ENCODE results near the gene ZNF497.

The ZNF497 gene

DNA sequence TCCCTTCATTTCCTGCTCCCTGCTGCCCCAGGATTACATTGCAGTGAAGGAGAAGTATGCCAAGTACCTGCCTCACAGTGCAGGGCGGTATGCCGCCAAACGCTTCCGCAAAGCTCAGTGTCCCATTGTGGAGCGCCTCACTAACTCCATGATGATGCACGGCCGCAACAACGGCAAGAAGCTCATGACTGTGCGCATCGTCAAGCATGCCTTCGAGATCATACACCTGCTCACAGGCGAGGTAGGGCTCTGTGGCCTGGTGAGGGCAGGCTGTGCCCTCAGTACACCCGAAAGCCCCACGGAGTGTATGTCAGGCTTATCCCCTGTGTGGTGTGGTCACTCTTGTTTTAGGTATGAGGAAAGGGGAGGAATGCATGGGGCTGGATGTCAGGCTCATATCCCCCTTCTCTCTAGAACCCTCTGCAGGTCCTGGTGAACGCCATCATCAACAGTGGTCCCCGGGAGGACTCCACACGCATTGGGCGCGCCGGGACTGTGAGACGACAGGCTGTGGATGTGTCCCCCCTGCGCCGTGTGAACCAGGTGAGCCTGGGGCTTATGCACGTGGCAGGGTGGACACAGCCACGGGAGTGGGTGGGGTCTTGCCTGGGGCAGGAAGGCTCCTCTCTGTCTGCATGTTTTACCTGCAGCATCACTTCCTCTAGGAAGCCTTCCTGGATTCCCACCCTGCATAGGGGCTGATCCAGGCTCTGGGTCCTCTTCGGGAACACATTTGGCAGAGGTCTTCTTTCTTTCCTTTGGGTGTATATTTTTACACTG, 30.6 kb upstream of the ZNF497 start:
- no peak overlapping the region for H3K4me3 ChIP-seq (replicated peaks in 1 of 2; ENCODE audit: low read depth in 2 of 2, low read length in 2 of 2)
- TF ChIP-seq, protein P1, sequence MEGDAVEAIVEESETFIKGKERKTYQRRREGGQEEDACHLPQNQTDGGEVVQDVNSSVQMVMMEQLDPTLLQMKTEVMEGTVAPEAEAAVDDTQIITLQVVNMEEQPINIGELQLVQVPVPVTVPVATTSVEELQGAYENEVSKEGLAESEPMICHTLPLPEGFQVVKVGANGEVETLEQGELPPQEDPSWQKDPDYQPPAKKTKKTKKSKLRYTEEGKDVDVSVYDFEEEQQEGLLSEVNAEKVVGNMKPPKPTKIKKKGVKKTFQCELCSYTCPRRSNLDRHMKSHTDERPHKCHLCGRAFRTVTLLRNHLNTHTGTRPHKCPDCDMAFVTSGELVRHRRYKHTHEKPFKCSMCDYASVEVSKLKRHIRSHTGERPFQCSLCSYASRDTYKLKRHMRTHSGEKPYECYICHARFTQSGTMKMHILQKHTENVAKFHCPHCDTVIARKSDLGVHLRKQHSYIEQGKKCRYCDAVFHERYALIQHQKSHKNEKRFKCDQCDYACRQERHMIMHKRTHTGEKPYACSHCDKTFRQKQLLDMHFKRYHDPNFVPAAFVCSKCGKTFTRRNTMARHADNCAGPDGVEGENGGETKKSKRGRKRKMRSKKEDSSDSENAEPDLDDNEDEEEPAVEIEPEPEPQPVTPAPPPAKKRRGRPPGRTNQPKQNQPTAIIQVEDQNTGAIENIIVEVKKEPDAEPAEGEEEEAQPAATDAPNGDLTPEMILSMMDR (IDR thresholded peaks at IDR 0.05; ENCODE audit: low read depth, low read length) = no peak
- DNase-seq (ENCODE audit: low read depth in 2 of 2) = no peak

DNA sequence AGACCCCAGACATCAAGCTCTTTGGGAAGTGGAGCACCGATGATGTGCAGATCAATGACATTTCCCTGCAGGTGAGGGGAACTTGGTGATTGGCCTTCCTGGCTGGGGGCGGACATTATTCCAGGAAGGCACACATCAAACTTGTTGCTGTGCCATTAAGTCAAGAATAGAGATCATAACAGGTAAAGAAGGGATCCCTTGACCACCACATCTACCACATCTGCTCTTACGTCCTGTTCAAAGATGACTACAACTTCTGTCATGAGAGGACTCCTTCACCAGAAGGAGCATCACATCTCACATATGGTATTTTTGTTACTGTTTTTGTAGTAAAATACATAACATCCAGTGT, 25.6 kb upstream of the ZNF497 start:
- no peak for DNase-seq (ENCODE audit: low read depth in 2 of 2)
- TF ChIP-seq, protein P1 (IDR thresholded peaks at IDR 0.05; ENCODE audit: low read depth, low read length) = no peak
- peak overlapping the region; percentile 79 to 87 for H3K4me3 ChIP-seq (replicated peaks in 1 of 2; ENCODE audit: low read depth in 2 of 2, low read length in 2 of 2)

DNA sequence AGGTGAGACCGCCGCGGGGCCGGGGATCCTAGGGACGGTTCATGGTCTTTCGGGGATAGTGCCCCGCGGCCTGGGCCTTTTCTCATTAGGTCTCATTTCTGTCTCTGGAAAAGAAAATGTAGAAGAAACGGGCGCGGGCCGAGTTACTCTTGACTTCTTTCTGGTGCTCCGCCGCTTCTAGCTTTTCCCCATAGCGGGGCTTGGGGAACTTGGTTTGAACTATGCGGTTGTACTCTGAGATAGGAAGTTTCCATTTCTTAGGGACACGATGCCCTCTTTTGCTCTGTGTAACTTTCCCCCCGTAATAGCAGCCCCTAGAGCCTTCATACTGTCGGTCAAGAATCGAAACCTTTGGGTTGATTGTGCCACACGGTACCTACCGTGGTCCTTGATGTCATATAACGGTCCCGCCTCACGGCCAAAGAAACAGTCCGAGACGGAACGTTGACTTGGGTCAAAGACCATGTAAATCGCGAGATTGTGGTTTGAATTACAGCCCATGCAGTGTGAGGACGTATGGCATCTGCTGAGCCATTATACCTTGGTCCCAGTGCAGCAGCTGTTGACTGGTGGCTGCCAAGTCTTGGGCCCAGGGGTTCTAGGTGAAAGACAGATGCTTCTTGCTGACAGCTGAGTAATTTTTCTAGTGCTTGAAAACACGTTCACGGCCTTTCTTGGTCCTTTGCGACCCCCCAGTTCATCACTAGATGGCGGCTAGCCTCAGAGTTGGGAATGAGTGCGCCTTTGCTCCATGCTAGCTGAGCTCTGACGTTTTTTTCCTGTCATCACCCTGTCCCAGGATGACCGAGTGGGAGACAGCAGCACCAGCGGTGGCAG, 25.0 kb upstream of the ZNF497 start:
- no peak for DNase-seq (ENCODE audit: low read depth in 2 of 2)
- TF ChIP-seq, protein P1 (IDR thresholded peaks at IDR 0.05; ENCODE audit: low read depth, low read length) = no peak
- peak overlapping the region; percentile 79 to 87 for H3K4me3 ChIP-seq (replicated peaks in 1 of 2; ENCODE audit: low read depth in 2 of 2, low read length in 2 of 2)

DNA sequence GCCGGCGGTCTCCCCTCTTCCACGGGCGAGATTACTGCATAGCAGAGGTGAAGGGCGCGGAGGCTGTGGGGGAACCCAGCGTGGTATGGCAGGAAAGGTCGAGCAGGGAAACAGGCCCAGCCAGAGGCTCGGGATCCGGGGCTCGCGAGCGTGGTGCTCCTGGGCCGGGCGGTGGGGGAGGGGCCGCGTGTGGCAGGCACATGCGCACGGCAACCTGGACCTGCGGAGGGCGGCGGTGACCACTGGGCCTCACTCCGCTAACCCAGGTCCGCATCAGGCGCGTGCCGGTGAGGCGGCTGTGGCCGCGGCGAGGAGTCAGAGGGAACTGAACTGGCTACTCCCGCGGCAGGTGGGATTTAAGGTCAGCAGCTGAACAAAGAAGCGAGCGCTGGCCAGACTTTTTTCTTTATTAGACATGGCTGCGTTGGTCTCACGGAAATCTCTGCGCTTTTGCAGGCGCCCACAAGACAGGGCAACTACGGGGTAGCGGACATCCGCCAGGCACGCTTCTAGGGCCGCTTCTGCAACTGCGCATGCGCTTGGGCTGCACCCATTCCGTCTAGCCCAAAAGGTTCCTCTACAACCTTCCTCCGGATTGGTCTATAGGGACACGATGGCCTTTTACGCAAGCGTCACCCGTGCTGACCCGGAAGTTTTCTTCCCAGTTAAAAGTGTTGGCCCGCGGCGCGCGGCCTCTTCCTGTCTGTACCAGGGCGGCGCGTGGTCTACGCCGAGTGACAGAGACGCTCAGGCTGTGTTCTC, 24.2 kb upstream of the ZNF497 start, which contains the start of gene RPS5:
TSS of gene RPS5 (plus strand) at position 694 of the 762 bp plus-strand sequence. CDS start 869 bp downstream, outside the sequence.
- TF ChIP-seq, protein P1 (IDR thresholded peaks at IDR 0.05; ENCODE audit: low read depth, low read length) = no peak
- H3K4me3 ChIP-seq (replicated peaks in 1 of 2; ENCODE audit: low read depth in 2 of 2, low read length in 2 of 2) = peak within 1 kb of the TSS; percentile 79 to 87
- DNase-seq (ENCODE audit: low read depth in 2 of 2) = peak; percentile 99

DNA sequence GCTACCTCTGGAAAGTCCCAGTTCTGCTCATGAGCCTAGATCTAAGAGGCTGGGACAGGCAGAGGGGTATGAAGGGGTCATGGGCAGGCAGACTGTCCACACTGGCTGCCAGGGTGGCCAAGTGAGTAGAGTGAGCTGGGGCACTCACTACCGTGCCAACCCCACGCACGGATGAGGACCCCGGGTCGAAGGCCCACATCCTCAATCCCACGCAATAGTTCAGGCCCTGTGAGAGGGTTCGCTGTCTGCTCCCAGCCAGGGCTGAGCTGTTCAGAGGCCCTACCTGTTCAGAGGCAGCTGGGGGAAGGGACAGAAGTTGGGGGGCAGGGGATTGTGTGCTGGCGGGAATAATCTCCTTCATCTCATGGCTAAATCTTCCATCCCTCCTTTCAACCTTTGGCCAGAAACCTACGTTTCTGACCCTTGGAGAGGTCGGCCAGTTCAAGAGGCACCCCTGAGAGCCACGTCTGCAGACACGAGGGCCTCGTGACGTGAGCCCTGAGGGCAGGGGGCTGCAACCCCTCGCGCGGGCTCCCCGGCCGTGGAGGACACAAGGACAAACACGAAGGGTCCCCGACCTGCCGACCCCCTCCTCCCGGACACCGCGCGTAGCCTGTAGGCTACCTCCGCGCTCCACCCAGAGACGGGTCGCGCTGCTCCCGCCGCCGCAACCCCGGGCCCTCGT, 23.5 kb upstream of the ZNF497 start:
- no peak for DNase-seq (ENCODE audit: low read depth in 2 of 2)
- peak overlapping the region; percentile 79 to 87 for H3K4me3 ChIP-seq (replicated peaks in 1 of 2; ENCODE audit: low read depth in 2 of 2, low read length in 2 of 2)
- TF ChIP-seq, protein P1 (IDR thresholded peaks at IDR 0.05; ENCODE audit: low read depth, low read length) = no peak

DNA sequence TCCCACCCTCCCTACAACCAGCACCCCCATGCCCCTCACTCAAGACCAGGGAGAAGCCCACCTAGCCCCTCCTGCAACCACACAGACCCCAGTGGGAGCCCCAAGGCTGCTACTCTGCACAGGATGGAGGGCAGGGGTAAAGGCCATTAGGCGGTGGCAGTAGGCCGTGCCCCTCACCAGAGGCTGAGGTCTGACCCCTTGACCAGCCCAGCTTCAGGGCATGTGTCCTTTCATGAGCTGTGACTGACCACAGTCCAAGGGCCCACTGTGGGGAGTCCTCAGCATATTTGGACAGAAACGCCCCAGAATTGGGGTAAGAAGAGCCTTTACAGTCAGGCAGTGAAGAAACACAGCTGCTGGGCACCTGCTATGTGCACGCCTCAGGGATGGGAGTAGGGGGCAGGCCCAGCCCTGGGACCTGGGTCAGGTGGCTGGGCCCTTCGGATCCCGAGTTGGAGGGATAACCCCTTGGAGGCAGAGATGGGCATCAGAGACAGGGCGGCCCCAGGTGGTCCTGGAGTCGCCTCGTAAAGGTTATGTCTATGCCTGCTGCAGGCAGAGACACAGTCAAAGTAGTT, 22.9 kb upstream of the ZNF497 start:
- no peak for DNase-seq (ENCODE audit: low read depth in 2 of 2)
- peak overlapping the region in 1 of 2 donors; percentile 87 for H3K4me3 ChIP-seq (replicated peaks in 1 of 2; ENCODE audit: low read depth in 2 of 2, low read length in 2 of 2)
- TF ChIP-seq, protein P1 (IDR thresholded peaks at IDR 0.05; ENCODE audit: low read depth, low read length) = no peak
